OCI-LY7 (cell line): ENCODE measurements around the gene ADAMTS20.

ENCODE experiments used
- CTCF ChIP-seq: fragments of 200-600 bp; sonication (generic); conservative IDR thresholded peaks from 2 replicates; pipeline ENCODE4 v1.5.1; 2014; ENCODE audit warnings: mild to moderate bottlenecking, antibody characterized with exemption, low read length, moderate library complexity, mixed read lengths
- EZH2phosphoT487 ChIP-seq: fragments of 200-600 bp; sonication (generic); IDR thresholded peaks from 2 replicates; pipeline ENCODE4 v1.6.1; 2018; ENCODE audit warnings: low read depth, borderline replicate concordance, mild to moderate bottlenecking, mixed run types, antibody characterized with exemption, low read length, moderate library complexity, mixed read lengths

- no peak for TF ChIP-seq CTCF
- TF ChIP-seq EZH2phosphoT487: no peak
Observed at GRCh38 chr12:43428088-43428600, 123.9 kb downstream of the ADAMTS20 start.
